ENCODE data around the gene MYH3. TPM values are rescaled to one million over a fixed set of nuclear protein-coding genes. Genes with fewer than 3 reads are reported as not detected.

The MYH3 gene
- total and polyA plus RNA-seq, 10 of the 15 experiments (the other 5 are each of a cell fraction or from before 2014, with no cell fraction given) = 0.14 to 1.4 (median 0.71) TPM

DNA sequence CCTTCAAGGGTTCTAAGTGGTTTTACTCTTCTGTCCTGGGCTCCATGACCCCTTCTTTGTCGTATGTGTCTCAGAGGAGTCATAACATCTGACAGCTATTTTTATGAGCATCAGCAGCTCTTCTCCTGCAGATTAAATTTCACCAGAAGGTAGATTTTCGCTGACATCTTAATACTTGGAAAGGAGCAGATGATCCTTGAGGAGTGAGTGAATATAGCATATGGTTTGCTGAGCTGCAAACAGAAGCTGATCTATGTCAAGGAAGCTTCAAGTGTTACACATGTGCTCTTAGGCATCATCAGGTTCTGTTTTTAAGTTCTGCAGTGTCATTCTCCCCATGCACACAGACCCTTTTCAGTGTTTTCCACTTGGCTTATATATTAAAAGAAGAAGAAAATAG is 58.5 kb downstream of the MYH3 start:
- Histone ChIP-seq H3K36me3 (ENCODE audit: control insufficient read depth in 2 of 2, insufficient read depth in 2 of 2, low read length in 1 of 2) (no peaks in the 10 kb centered on the region), H3K4me2 (ENCODE audit: control insufficient read depth, insufficient read depth) (no peak overlapping the region), H3K79me2 (ENCODE audit: control insufficient read depth, insufficient read depth, low read length) (no peaks in the 10 kb centered on the region), H3K9me3 (replicated peaks; ENCODE audit: control insufficient read depth, insufficient read depth, low read length) (no peaks in the 10 kb centered on the region), H3K27me3 (replicated peaks in 1 of 2; ENCODE audit: control insufficient read depth in 2 of 2, insufficient read depth in 2 of 2, low read length in 1 of 2) (0 out of 4 replicates have a peak, but pooled peaks cover 0 to 3% of the 10 kb centered on the region in 2 experiments), H3K4me3 (no peak overlapping the region), H2AFZ (ENCODE audit: control insufficient read depth, low read depth, low read length) (no peak overlapping the region), H3K9ac (ENCODE audit: control insufficient read depth, insufficient read depth, low read length) (no peak overlapping the region), H3K4me1 (ENCODE audit: control insufficient read depth, insufficient read depth, low read length) (no peaks in the 10 kb centered on the region), H3K27ac (ENCODE audit: control insufficient read depth, insufficient read depth) (no peak overlapping the region), H4K20me1 (ENCODE audit: control insufficient read depth, insufficient read depth) (no peaks in the 10 kb centered on the region)
- FAIRE-seq (no peak), DNase-seq (ENCODE audit: low read depth, low spot score) (no peak), ATAC-seq (no peak)
- TF ChIP-seq DPF2 (IDR thresholded peaks at IDR 0.05) (no peak), USF2 (IDR thresholded peaks at IDR 0.05; ENCODE audit: borderline replicate concordance, low read depth, low read length) (no peak), ZBED1 (IDR thresholded peaks at IDR 0.05; ENCODE audit: borderline replicate concordance) (no peak), YBX1 (IDR thresholded peaks at IDR 0.05) (no peak), MEF2B (IDR thresholded peaks at IDR 0.05; ENCODE audit: partially characterized antibody, poor library complexity, severe bottlenecking) (no peak), MTA2 (IDR thresholded peaks at IDR 0.05; ENCODE audit: low read depth) (no peak), HSF1 (IDR thresholded peaks at IDR 0.05; ENCODE audit: low read depth, low read length) (no peak), CHD4 (IDR thresholded peaks at IDR 0.05) (no peak), EGR1 (IDR thresholded peaks at IDR 0.05; ENCODE audit: borderline replicate concordance in 1 of 2, low read depth in 2 of 2, low read length in 2 of 2) (no peak)
- no TSS peak for BruUV-seq (replicated peaks)
- CTCF ChIA-PET = no interaction called here
- WGBS (ENCODE audit: insufficient coverage, insufficient replicate concordance, low lambda C conversion rate, missing lambda C conversion rate) = 33% methylated on average over 2 of the region's 2 CpGs
- intact Hi-C loops (cut with micrococcal nuclease; ENCODE audit: unreplicated experiment) (no loop called here), in situ Hi-C loops (cut with MboI) (no loop called here)
- RAD21 ChIA-PET (ENCODE audit: unreplicated experiment) = no interaction called here
- SMC1A ChIA-PET (ENCODE audit: uncharacterized antibody, unreplicated experiment) = no interaction called here
- POLR2A ChIA-PET = no interaction called here

Measured in GM12878 (cell line).